SK-N-SH (cell line): Measurements from ENCODE around the gene VSIG8. TPM values are rescaled to one million over a fixed set of nuclear protein-coding genes. Genes with fewer than 3 reads are reported as not detected.

Experiments
- CTCF ChIA-PET: fragments of 300-600, 350-600 bp; formaldehyde crosslinking; extraction: SDS; loops from one replicate; lab custom pipeline; 2021; lab: Yijun Ruan, JAX
- POLR2A ChIA-PET: fragments of 350-600 bp; sonication (Branson Sonifier 250); formaldehyde crosslinking; extraction: SDS; loops from one replicate; lab custom pipeline; 2020; ENCODE audit warnings: antibody characterized with exemption, inconsistent platforms; lab: Yijun Ruan, JAX
- DNase-seq: peaks from one replicate; pipeline ENCODE4 v3.0.0; 2012
- H2AFZ ChIP-seq: fragments of 200-600 bp; sonication (generic); 2 replicates; pipeline ENCODE4 v1.8.1; 2016; ENCODE audit warnings: antibody characterized with exemption, mild to moderate bottlenecking, low read depth
- H3F3A ChIP-seq: fragments of 200-600 bp; sonication (generic); replicated peaks from 2 replicates; pipeline ENCODE3; 2016; ENCODE audit warnings: antibody characterized with exemption, mild to moderate bottlenecking; ENCODE audit not compliant: insufficient read depth
- H3K27ac ChIP-seq, 2 experiments: fragments of 200-500 bp in 1 of 2; fragments of 200-600 bp in 1 of 2; sonication (Bioruptor generic) in 1 of 2; sonication (generic), shearing (Covaris generic) in 1 of 2; 2 replicates each; pipeline versions ENCODE4 v1.5.1 to v1.6.1; 2014 to 2016; ENCODE audit warnings: low read depth in 2 of 2, inconsistent platforms in 1 of 2, low read length in 1 of 2, mild to moderate bottlenecking in 1 of 2, mixed read lengths in 1 of 2
- H3K27me3 ChIP-seq: fragments of 200-600 bp; sonication (generic), shearing (Covaris generic); 2 replicates; pipeline ENCODE4 v1.6.1; 2016; ENCODE audit warnings: mixed run types; ENCODE audit not compliant: insufficient read depth
- H3K36me3 ChIP-seq, 2 experiments: fragments of 200-500 bp in 1 of 2; fragments of 200-600 bp in 1 of 2; sonication (Bioruptor generic) in 1 of 2; sonication (generic) in 1 of 2; replicated peaks in 1 of 2; 2 replicates each; pipeline versions ENCODE3 to v1.5.1; 2014 to 2016; ENCODE audit warnings: low read length in 1 of 2, mild to moderate bottlenecking in 1 of 2; ENCODE audit not compliant: insufficient read depth in 2 of 2, control insufficient read depth in 1 of 2
- H3K4me1 ChIP-seq, 2 experiments: fragments of 200-500 bp in 1 of 2; fragments of 200-600 bp in 1 of 2; sonication (Bioruptor generic) in 1 of 2; sonication (generic), shearing (Covaris generic) in 1 of 2; 2 replicates each; pipeline versions ENCODE4 v1.5.1 to v1.6.1; 2014 to 2016; ENCODE audit warnings: low read depth in 1 of 2, low read length in 1 of 2, mixed run types in 1 of 2; ENCODE audit not compliant: insufficient read depth in 2 of 2, control insufficient read depth in 1 of 2
- H3K4me2 ChIP-seq: fragments of 200-600 bp; sonication (generic), shearing (Covaris generic); 2 replicates; pipeline ENCODE4 v1.6.1; 2017; ENCODE audit warnings: mixed run types
- H3K4me3 ChIP-seq, 2 experiments: fragments of 200-500 bp in 1 of 2; fragments of 200-600 bp in 1 of 2; sonication (Bioruptor generic) in 1 of 2; sonication (generic), shearing (Covaris generic) in 1 of 2; 2 replicates each; pipeline versions ENCODE4 v1.5.1 to v1.8.1; 2014 to 2016; ENCODE audit warnings: low read depth in 2 of 2, inconsistent platforms in 1 of 2, low read length in 1 of 2, mild to moderate bottlenecking in 1 of 2, mixed read lengths in 1 of 2, moderate library complexity in 1 of 2
- H3K79me2 ChIP-seq: fragments of 200-600 bp; sonication (generic); 2 replicates; pipeline ENCODE4 v1.8.1; 2017; ENCODE audit warnings: mild to moderate bottlenecking; ENCODE audit not compliant: insufficient read depth
- H3K9ac ChIP-seq: fragments of 200-600 bp; sonication (generic); 2 replicates; pipeline ENCODE4 v1.6.1; 2017; ENCODE audit warnings: mixed run types
- H3K9me2 ChIP-seq: fragments of 200-600 bp; sonication (generic); 2 replicates; pipeline ENCODE4 v1.6.1; 2017; ENCODE audit warnings: mixed run types
- H3K9me3 ChIP-seq: fragments of 200-600 bp; sonication (generic); 2 replicates; pipeline ENCODE4 v1.6.1; 2017; ENCODE audit warnings: mixed run types, mild to moderate bottlenecking, moderate library complexity
- H4K20me1 ChIP-seq: fragments of 200-600 bp; sonication (generic); 2 replicates; pipeline ENCODE4 v1.6.1; 2017; ENCODE audit warnings: mild to moderate bottlenecking, mixed run types; ENCODE audit not compliant: insufficient read depth
- CHD2 ChIP-seq: fragments of 150-350 bp; IDR thresholded peaks from 2 replicates; pipeline ENCODE4 v1.6.1; 2018; ENCODE audit warnings: low read length; ENCODE audit not compliant: partially characterized antibody
- ELF1 ChIP-seq: IDR thresholded peaks from 2 replicates; pipeline ENCODE4 v1.4.0; 2012
- EP300 ChIP-seq, 2 experiments: IDR thresholded peaks; 2 replicates each; pipeline versions ENCODE4 v1.4.0 to v1.6.1; 2012; ENCODE audit warnings: borderline replicate concordance in 1 of 2, low read depth in 1 of 2, low read length in 1 of 2
- GABPA ChIP-seq: IDR thresholded peaks from 2 replicates; pipeline ENCODE4 v1.4.0; 2012; ENCODE audit warnings: low read depth, mild to moderate bottlenecking
- NFIC ChIP-seq: IDR thresholded peaks from 2 replicates; pipeline ENCODE4 v1.4.0; 2012; ENCODE audit warnings: borderline replicate concordance
- NRF1 ChIP-seq: IDR thresholded peaks from 2 replicates; pipeline ENCODE4 v1.6.1; 2012; ENCODE audit warnings: low read depth, mild to moderate bottlenecking, low read length
- TCF12 ChIP-seq: IDR thresholded peaks from 2 replicates; pipeline ENCODE4 v1.4.0; 2012
- YY1 ChIP-seq: IDR thresholded peaks from 2 replicates; pipeline ENCODE4 v1.4.0; 2012; ENCODE audit warnings: low read depth, mild to moderate bottlenecking
- WGBS: methylation state at CpG from one replicate; pipeline ENCODE4 v1.1.6; 2017; ENCODE audit warnings: low lambda C conversion rate; 5-methylcytosine and 5-hydroxymethylcytosine counted together
- polyA plus RNA-seq, 3 experiments: library from polyadenylated mRNA; depleted of rRNA; stranded (reverse); fragments of >200 nt; gene quantifications; 2 replicates each; pipeline ENCODE4 v1.2.3, GENCODE V29; 2012
- small RNA-seq, 7 experiments: library from RNA; depleted of rRNA; stranded (forward); fragments of <200 nt; gene quantifications; one replicate each; pipeline ENCODE3, GENCODE V24; 2012
- TF ChIP-seq, protein P1 (sequence below): fragments of 200-600 bp; sonication (generic); IDR thresholded peaks from 2 replicates; pipeline ENCODE4 v1.6.1; 2017; ENCODE audit warnings: antibody characterized with exemption, mild to moderate bottlenecking, moderate library complexity
- TF ChIP-seq, protein P2 (sequence below): fragments of 150-350 bp; IDR thresholded peaks from 2 replicates; pipeline ENCODE4 v1.6.1; 2016; ENCODE audit warnings: mild to moderate bottlenecking, low read depth, low read length
- TF ChIP-seq, protein P3 (sequence below): IDR thresholded peaks from 2 replicates; pipeline ENCODE4 v1.4.0; 2012; ENCODE audit warnings: low read depth
- TF ChIP-seq, protein P4 (sequence below): IDR thresholded peaks from 2 replicates; pipeline ENCODE4; 2012

VSIG8 gene
- polyA plus RNA-seq, 1 of the 3 experiments (the other 2 are of a cell fraction) = not detected

DNA sequence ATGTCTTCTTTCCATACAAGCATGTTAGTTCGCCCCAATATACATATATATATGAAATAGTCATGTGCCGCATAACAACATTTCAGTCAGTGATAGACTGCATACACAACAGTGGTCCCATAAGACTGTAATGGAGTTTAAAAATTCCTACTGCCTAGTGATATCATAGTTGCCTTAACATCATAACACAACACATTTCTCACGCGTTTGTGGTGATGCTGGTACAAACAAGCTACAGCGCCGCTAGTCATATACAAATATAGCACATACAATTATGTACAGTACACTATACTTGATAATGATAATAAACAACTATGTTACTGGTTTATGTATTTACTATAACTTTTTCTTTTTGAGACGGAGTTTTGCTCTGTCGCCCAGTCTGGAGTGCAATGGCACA, 46.5 kb downstream of the VSIG8 start (continued):
- TF ChIP-seq, protein P1, sequence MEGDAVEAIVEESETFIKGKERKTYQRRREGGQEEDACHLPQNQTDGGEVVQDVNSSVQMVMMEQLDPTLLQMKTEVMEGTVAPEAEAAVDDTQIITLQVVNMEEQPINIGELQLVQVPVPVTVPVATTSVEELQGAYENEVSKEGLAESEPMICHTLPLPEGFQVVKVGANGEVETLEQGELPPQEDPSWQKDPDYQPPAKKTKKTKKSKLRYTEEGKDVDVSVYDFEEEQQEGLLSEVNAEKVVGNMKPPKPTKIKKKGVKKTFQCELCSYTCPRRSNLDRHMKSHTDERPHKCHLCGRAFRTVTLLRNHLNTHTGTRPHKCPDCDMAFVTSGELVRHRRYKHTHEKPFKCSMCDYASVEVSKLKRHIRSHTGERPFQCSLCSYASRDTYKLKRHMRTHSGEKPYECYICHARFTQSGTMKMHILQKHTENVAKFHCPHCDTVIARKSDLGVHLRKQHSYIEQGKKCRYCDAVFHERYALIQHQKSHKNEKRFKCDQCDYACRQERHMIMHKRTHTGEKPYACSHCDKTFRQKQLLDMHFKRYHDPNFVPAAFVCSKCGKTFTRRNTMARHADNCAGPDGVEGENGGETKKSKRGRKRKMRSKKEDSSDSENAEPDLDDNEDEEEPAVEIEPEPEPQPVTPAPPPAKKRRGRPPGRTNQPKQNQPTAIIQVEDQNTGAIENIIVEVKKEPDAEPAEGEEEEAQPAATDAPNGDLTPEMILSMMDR = no peak
- TF ChIP-seq ELF1 (no peak), CHD2 (no peak), NRF1 (no peak), YY1 (no peak)
- TF ChIP-seq, protein P2, sequence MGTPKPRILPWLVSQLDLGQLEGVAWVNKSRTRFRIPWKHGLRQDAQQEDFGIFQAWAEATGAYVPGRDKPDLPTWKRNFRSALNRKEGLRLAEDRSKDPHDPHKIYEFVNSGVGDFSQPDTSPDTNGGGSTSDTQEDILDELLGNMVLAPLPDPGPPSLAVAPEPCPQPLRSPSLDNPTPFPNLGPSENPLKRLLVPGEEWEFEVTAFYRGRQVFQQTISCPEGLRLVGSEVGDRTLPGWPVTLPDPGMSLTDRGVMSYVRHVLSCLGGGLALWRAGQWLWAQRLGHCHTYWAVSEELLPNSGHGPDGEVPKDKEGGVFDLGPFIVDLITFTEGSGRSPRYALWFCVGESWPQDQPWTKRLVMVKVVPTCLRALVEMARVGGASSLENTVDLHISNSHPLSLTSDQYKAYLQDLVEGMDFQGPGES = no peak

DNA sequence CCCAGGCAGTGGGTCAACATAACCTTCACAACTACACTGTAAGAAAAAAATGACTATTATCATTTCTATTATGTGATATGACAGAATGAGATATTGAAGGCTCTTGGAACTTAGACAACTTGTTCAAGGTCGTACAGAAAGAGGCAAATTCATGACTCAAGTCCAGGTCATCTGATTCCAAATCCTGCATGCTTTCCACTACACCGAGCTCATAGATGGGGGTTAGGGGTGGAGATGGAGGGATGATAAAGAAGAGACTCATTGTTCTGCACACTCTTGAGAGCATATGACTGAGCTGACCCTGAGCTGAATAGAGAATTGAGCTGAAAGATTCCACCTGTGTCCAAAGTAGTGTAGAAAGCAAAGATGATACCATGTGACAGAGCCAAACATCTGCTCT, 57.5 kb downstream of the VSIG8 start:
- Histone ChIP-seq H3K4me3 (no peak overlapping the region), H3K9me3 (no peaks in the 10 kb centered on the region), H3K27me3 (no peaks in the 10 kb centered on the region), H3K4me1 (no peaks in the 10 kb centered on the region; a peak in 1 of 4 replicates), H3F3A (no peaks in the 10 kb centered on the region), H3K9ac (no peak overlapping the region), H2AFZ (no peak overlapping the region), H3K79me2 (no peaks in the 10 kb centered on the region), H3K4me2 (no peak overlapping the region), H4K20me1 (no peaks in the 10 kb centered on the region), H3K9me2 (no peaks in the 10 kb centered on the region), H3K27ac (no peak overlapping the region), H3K36me3 (no peaks in the 10 kb centered on the region)
- WGBS = 6% methylated on average over 2 of the region's 2 CpGs
- TF ChIP-seq GABPA (no peak), NFIC (no peak; the same call in 1 of the 2 replicates), TCF12 (0 out of 2 replicates have a peak, but pooled peaks have one; percentile 32), EP300 (IDR thresholded peaks at IDR 0.05; ENCODE audit: borderline replicate concordance in 1 of 2, low read depth in 1 of 2, low read length in 1 of 2) (0 out of 4 replicates have a peak, but pooled peaks of 1 of the 2 experiments have one; percentile 10)
- TF ChIP-seq, protein P3, sequence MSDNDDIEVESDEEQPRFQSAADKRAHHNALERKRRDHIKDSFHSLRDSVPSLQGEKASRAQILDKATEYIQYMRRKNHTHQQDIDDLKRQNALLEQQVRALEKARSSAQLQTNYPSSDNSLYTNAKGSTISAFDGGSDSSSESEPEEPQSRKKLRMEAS = no peak
- TF ChIP-seq, protein P4, sequence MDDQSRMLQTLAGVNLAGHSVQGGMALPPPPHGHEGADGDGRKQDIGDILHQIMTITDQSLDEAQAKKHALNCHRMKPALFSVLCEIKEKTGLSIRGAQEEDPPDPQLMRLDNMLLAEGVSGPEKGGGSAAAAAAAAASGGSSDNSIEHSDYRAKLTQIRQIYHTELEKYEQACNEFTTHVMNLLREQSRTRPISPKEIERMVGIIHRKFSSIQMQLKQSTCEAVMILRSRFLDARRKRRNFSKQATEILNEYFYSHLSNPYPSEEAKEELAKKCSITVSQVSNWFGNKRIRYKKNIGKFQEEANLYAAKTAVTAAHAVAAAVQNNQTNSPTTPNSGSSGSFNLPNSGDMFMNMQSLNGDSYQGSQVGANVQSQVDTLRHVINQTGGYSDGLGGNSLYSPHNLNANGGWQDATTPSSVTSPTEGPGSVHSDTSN = peak; percentile 37
- ChIA-PET CTCF (interaction anchor here (1.0 to 23.5 kb wide), 4 partner anchors 24 to 202 kb away, joined by 4 to 533 read pairs (median 22); partner anchors contain the start of gene DUSP23), POLR2A (no interaction called here)
- DNase-seq = no peak

Small RNA genes lying within 50 kb of the gene (small RNA-seq; reads per million reads assigned to genes)
- 0 reads per million in 7 experiments for gene MIR4259
- gene RF00570 = 0 to 0.11 (median 0) reads per million in 7 experiments

Other genes with a start within 250 kb of the VSIG8 start
- gene CRP, start 148.1 kb downstream of the VSIG8 start, polyA plus RNA-seq (2012; rRNA removed) = not detected in 2 replicates
- 41.2 and 44.3 TPM in 2 replicates for gene DUSP23, start 81.7 kb downstream of the VSIG8 start, polyA plus RNA-seq (2012; rRNA removed)
- not detected in 2 replicates for gene FCRL6, start 60.3 kb downstream of the VSIG8 start, polyA plus RNA-seq (2012; rRNA removed)
- not detected in 2 replicates for gene SLAMF8, start 35.8 kb downstream of the VSIG8 start, polyA plus RNA-seq (2012; rRNA removed)
- 0.57 and 0.74 TPM in 2 replicates for gene CFAP45, start 37.5 kb upstream of the VSIG8 start, polyA plus RNA-seq (2012; rRNA removed)
- 625 and 646 TPM in 2 replicates for gene TAGLN2, start 62.9 kb upstream of the VSIG8 start, polyA plus RNA-seq (2012; rRNA removed)
- gene IGSF9, start 83.0 kb upstream of the VSIG8 start, polyA plus RNA-seq (2012; rRNA removed) = 0.86 and 2.4 TPM in 2 replicates
- 0.12 and 0.19 TPM in 2 replicates for gene SLAMF9, start 91.6 kb upstream of the VSIG8 start, polyA plus RNA-seq (2012; rRNA removed)
- 4.0 and 5.1 TPM in 2 replicates for gene PIGM, start 169.3 kb upstream of the VSIG8 start, polyA plus RNA-seq (2012; rRNA removed)
- 0.03 TPM in 1 of 2 replicates, not detected in the other for gene KCNJ10, start 207.5 kb upstream of the VSIG8 start, polyA plus RNA-seq (2012; rRNA removed)
- gene KCNJ9, start 218.9 kb upstream of the VSIG8 start, polyA plus RNA-seq (2012; rRNA removed) = 0.02 and 0.05 TPM in 2 replicates
- gene IGSF8, start 236.0 kb upstream of the VSIG8 start, polyA plus RNA-seq (2012; rRNA removed) = 67.9 and 70.7 TPM in 2 replicates